ENCODE measurements around the gene RLF.
A peak's percentile ranks its signal among the peaks of the same experiment; 100 is the strongest.

Gene RLF

DNA sequence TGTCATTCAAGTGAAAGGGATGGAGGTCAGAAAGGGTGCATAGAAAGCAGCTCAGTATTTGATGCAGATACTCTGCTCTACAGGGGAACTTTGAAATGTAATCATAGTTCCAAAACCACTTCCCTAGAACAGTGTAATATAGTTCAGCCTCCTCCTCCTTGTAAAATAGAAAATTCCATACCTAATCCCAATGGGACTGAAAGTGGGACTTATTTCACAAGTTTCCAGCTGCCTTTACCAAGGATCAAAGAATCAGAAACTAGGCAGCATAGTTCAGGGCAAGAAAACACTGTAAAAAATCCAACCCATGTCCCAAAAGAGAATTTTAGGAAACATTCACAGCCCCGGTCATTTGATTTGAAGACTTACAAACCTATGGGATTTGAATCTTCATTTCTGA lies 78.4 kb downstream of the RLF start:
- no peak for DNase-seq

DNA sequence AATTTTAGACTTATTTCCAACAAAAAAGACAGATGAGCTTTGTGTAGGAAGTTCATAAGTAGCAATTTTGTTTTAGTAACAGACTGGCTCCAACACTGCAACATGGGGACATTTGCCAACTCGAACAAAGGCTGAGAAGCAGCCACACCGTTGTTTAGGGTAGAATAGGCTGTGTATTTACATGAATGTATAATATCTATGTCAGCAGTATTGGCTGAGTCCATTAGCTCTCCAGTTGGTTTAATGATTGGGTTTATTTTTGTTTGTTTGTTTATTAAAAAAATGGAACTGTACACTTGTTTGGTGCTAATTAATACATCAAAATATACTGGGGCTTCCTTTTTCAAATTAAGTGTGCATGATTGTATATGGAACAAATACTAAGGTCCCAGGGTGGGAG lies 79.2 kb downstream of the RLF start:
- DNase-seq, result no peak

DNA sequence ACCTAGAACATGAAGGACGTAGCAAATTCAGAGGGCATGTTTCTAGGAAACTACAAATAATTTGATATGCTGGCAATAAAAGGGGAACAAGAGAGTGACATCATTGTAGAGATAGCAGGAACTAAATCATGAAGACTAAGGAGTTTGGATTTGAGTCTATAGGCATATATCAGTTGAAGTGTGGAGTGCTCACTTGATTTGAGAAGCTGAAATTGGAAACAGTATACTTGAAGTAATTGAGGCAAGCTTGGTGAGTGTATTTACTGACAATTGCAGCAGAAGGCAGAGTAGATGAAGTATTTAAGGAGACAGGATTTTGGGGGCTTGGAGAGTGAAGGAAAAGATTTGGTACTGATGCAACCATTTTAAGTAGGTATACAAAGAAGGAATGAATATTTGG lies 80.2 kb downstream of the RLF start:
- DNase-seq, result no peak

DNA sequence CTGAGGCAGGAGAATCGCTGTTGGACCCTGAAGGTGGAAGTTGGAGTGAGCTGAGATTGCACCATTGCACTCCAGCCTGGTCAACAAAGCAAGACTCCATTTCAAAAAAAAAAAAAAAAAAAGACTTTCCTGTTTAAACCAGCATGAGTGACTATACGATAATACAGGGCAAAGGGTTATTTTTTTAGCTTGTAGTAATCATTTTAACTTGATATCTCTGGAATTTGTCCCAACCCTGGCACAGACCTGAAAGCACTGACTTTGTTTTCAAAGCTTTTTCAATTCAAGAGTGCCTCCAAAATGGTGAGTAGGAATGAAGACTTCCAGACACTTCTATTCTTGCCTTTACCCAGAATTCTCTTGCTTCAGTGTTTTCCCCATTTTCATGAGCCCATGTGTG lies 82.2 kb downstream of the RLF start:
- no peak for DNase-seq

DNA sequence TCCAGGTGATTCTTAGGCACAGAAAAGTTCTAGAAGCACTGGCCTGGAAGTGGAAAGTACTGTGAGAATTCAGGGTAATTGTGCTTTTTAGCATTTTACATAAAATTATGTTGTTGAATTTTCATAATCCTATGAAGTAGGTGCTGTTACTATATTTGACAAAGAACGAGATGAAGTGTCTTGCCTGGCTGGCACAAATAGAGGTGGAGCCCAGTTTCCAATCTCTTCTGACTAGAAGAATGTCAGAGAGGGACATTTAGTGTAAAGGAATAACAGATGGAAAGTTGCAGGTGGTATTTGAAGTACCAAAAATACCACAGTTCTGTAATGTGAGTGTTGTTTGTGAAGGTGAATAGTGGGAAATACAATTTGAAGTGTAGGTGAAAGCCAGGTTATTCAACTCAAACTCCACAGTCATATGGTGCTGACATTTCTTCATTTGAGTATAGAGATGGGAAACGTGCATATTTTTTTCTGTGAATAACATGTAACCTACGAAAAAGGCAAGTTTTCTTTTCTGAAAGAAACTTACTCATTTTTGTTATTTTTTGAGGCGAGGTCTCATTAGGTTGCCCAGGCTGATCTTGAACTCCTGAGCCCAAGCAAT lies 83.1 kb downstream of the RLF start:
- DNase-seq, result no peak

DNA sequence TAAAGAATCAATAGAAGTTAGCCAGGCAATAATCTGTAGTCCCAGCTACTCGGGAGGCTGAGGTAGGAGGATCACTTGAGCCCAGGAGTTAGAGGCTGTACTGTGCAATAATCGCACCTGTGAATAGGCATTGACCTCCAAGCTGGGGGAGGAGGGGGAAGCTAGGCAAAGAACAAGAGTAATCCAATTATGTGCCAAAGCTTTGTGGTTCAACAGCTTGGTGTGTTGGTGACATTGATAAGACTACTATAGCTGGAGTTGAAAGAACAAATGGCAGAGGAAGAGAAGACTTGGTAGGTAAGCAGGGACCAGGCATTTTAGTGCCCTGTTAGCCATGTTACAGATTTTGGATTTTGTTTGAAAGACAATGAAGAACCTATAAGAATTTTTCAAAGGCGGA lies 84.5 kb downstream of the RLF start:
- no peak for DNase-seq

- DNase-seq, result no peak
Observed at GRCh38 chr1:40247655-40248054, 86.5 kb downstream of the RLF start, which contains the start of gene TMCO2. TMCO2 (plus strand) TSS chr1:40247937; CDS start chr1:40247994, 57 bp downstream.

GRCh38 chr1:40248412-40248811 lies 87.2 kb downstream of the RLF start:
- DNase-seq, result no peak

GRCh38 chr1:40251456-40251855 lies 90.3 kb downstream of the RLF start:
- DNase-seq, result no peak

DNA sequence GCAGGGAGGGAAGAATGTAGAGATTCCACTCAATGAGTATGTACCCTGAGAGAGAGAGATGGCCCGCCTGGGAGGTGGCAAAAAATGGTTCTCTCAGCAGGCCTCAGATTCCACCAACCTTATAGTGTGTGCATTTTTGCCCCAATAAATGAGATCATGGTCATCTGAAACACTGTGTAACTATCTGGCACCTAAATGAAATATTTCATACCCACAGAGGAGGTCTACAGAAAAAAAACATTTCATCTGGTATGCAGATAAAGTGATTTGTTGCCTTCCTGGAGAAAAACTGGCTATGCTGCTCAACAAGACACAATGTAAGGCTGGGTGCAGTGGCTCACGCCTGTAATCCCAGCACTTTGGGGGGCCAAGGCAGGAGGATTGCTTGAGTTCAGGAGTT lies 91.4 kb downstream of the RLF start:
- no peak for DNase-seq

GRCh38 chr1:40255231-40255630 lies 94.0 kb downstream of the RLF start:
- DNase-seq, result no peak

GRCh38 chr1:40256401-40257084 lies 95.4 kb downstream of the RLF start:
- no peak for DNase-seq

DNA sequence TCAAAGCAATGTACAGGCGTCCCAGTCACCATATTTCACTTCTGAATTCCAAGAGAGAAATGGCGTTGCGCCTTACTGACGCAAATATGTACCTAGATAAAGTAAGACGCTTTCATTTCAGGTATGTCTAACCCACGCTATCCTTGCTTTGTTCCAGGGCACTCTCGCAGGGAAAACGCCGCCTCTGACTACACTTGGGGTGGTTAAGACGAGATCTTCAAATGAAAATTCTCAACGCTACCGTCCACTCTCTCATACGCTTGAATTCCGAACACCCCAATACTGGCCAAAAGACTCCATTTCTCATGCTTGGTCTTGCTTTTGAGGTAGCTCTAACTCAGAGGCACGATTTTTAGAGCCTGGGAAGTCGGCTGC lies 96.1 kb downstream of the RLF start:
- peak; percentile 7 to 75 for DNase-seq

GRCh38 chr1:40257688-40258444 lies 96.7 kb downstream of the RLF start, which contains the start of gene ZMPSTE24:
ZMPSTE24 (plus strand) TSS chr1:40258236; CDS start chr1:40258272, 36 bp downstream.
- peak; percentile 99 to 100 for DNase-seq

DNA sequence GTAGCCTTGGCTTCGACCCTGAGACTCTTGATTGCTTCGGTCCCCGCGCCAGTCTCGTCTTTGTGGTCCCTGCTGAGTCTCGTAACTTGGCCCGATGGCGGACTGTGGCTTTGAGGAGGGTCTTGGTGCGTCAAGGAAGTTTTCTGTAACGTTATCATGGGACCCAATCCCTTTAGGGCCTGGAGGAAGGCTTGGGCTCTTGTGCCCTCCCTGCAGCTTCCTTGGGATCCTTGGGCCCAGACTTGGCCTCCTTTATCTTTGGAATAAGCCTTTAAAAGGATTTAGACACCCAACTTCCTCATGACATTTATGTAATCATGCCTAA lies 97.2 kb downstream of the RLF start:
- no peak for DNase-seq

DNA sequence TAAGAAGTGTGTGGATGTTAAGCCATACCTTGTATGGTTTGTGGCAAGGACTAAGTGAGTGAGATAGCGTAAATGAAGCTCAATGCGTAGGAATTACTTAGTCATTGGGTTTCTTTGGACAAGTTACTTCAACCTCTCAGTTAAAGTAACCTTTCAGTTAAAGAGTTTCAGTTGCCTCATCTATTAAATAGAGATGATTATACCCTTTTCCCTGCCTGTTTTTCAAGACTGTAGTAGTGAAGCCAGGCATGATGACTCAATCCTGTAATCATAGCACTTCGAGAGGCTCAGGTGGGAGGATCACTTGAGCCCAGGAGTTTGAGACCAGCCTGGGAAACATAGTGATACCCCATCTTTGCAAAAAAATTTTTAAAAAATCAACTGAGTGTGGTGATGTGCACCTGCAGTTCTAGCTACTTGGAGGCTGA lies 103.2 kb downstream of the RLF start:
- DNase-seq, result no peak

DNA sequence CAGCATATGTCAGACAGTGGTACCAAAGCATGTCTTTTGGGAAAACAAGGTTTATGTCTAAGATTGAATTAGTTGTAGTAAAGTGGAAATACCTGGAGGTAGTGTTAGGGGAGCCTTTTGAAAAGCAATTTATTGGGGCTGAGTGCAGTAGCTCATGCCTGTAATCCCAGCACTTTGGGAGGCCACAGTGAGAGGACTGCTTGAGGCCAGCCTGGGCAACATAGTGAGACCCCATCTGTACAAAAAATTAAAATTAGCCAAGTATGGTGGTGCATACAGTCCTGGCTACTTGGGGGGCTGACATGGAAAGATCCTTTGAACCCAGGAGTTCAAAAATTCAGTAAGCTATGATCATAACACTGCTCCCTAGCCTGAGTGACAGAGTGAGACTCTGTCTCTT lies 104.1 kb downstream of the RLF start:
- DNase-seq, result no peak

- no peak for DNase-seq
Observed at GRCh38 chr1:40265919-40266318, 104.7 kb downstream of the RLF start.

- no peak for DNase-seq
Observed at GRCh38 chr1:40266786-40267535, 105.8 kb downstream of the RLF start.

DNA sequence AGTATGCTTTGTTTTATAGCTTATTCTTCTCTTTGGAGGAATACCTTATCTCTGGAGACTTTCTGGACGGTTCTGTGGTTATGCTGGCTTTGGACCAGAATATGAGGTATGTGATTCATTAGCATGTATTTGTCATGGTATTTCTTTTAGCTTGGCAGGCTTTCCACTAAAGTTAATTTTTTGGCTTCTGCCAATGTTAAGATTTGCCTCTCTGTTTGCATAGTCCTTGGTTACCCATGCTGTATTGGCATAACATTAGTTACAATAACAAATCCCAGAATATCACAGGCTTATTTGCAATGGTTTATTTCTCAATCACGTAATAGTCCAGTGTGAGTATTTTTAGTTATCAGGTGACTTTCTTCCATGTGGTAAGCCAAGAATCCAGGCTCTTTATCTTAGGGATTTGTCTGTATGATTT lies 106.6 kb downstream of the RLF start:
- DNase-seq, result peak in 1 of 2 experiments; percentile 28

DNA sequence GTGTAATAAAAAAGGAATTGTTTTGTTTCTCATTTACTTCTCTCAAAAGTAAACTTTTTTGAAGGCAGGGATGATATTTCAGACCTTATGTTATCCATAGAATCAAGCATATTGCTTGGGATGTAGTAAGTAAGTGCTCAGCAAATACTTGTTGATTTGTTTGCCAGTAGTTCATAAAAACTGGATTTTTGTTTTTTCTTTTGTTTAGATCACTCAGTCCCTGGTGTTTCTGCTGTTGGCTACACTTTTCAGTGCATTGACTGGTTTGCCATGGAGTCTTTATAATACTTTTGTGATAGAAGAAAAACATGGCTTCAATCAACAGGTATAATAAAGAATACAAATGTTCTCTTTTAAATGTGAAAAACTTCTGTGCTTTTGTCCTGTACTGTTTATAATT lies 107.0 kb downstream of the RLF start:
- no peak for DNase-seq

- no peak for DNase-seq
Observed at GRCh38 chr1:40270152-40270834, 109.1 kb downstream of the RLF start.

All from NCI-H2081 (cell line).